ENCODE results near the gene LLGL1.

Gene LLGL1

DNA sequence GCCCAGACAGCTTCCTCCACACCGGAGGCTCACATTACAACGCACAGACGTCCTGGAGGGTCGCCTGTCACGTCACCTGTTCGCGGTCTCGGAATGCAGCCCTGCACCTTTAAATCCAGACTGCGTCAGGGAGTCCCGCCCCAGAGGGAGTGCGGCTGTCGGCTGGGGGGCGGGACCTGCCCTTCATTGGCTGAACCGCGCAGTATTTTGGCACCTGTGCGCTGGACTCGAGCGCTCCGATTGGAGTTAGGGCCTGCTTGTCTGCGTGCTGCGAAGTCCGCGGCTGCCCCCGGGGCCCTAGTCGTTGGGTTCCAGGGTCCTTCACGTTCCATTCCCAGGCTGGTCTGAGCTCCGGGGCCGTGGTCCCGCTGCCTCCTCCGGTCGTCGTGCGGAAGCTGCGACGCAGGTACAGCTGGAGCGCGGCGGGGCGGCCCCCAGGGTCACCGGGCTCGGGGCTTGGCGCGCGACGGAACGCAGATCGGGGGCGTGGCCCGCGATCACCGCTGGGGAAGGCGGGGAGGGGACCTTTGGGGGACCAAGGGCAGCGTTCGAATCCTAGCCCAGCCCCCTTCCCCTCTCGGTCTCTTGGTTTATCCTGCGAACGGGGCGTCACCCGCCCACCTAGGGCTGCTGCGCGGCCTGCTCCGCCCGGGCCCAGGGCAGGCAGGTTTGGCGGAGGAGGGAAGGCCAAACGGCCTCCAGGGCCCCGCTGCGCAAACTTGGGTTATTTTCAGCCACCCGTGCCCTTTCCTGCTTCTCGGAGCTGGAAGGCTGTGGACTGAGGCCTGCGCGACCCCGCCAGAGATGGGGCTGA lies 35.1 kb downstream of the LLGL1 start, which contains the start of gene MIEF2:
Gene MIEF2 (plus strand): TSS at position 331 of the 814 bp plus-strand sequence. CDS start 2,059 bp downstream, outside the sequence.
- no peaks in the 10 kb centered on the region for H3K79me2 ChIP-seq (ENCODE audit: insufficient read depth, low read length)
- H3K4me3 ChIP-seq (ENCODE audit: low read depth, low read length, poor library complexity, severe bottlenecking): peak within 1 kb of the TSS; percentile 68
- no peaks in the 10 kb centered on the region for H3F3A ChIP-seq (ENCODE audit: insufficient read depth, low read length)
- H3K4me2 ChIP-seq (ENCODE audit: low read length): peak within 1 kb of the TSS; percentile 92
- no peaks in the 10 kb centered on the region for H3K9me3 ChIP-seq (ENCODE audit: low read length)
- peak within 1 kb of the TSS; percentile 85 for H3K9ac ChIP-seq (ENCODE audit: low read length)
- no peaks in the 10 kb centered on the region for H3K27me3 ChIP-seq (ENCODE audit: insufficient read depth, low read length)
- H4K20me1 ChIP-seq (ENCODE audit: insufficient read depth, low read length): no peaks in the 10 kb centered on the region
- H3K27ac ChIP-seq (ENCODE audit: low read depth, low read length, poor library complexity, severe bottlenecking): peak within 1 kb of the TSS; percentile 79
- TF ChIP-seq EZH2 (IDR thresholded peaks at IDR 0.05; ENCODE audit: borderline replicate concordance, low read length): no peak
- peak within 1 kb of the TSS; percentile 7; the same call in 1 of the 2 replicates for H2AFZ ChIP-seq (ENCODE audit: low read length)
- H3K4me1 ChIP-seq (ENCODE audit: insufficient read depth, low read length, severe bottlenecking): peaks cover 35% of the 10 kb centered on the region
- no peaks in the 10 kb centered on the region for H3K36me3 ChIP-seq (ENCODE audit: insufficient read depth, low read length)
- no peaks in the 10 kb centered on the region for H3K9me2 ChIP-seq (ENCODE audit: low read depth, low read length)

- Histone ChIP-seq H3K36me3 (ENCODE audit: insufficient read depth, low read length) (no peaks in the 10 kb centered on the region), H3K27ac (ENCODE audit: low read depth, low read length, poor library complexity, severe bottlenecking) (peak overlapping the region; percentile 38), H3K9me3 (ENCODE audit: low read length) (no peaks in the 10 kb centered on the region), H3K4me2 (ENCODE audit: low read length) (peak overlapping the region; percentile 92), H3K27me3 (ENCODE audit: insufficient read depth, low read length) (no peaks in the 10 kb centered on the region), H3K4me3 (ENCODE audit: low read depth, low read length, poor library complexity, severe bottlenecking) (peak overlapping the region; percentile 68), H2AFZ (ENCODE audit: low read length) (peak overlapping the region; percentile 7; the same call in 1 of the 2 replicates), H3F3A (ENCODE audit: insufficient read depth, low read length) (no peaks in the 10 kb centered on the region), H4K20me1 (ENCODE audit: insufficient read depth, low read length) (no peaks in the 10 kb centered on the region), H3K9me2 (ENCODE audit: low read depth, low read length) (no peaks in the 10 kb centered on the region), H3K9ac (ENCODE audit: low read length) (peak overlapping the region; percentile 85), H3K4me1 (ENCODE audit: insufficient read depth, low read length, severe bottlenecking) (peaks cover 35% of the 10 kb centered on the region), H3K79me2 (ENCODE audit: insufficient read depth, low read length) (no peaks in the 10 kb centered on the region)
- TF ChIP-seq, protein P1, sequence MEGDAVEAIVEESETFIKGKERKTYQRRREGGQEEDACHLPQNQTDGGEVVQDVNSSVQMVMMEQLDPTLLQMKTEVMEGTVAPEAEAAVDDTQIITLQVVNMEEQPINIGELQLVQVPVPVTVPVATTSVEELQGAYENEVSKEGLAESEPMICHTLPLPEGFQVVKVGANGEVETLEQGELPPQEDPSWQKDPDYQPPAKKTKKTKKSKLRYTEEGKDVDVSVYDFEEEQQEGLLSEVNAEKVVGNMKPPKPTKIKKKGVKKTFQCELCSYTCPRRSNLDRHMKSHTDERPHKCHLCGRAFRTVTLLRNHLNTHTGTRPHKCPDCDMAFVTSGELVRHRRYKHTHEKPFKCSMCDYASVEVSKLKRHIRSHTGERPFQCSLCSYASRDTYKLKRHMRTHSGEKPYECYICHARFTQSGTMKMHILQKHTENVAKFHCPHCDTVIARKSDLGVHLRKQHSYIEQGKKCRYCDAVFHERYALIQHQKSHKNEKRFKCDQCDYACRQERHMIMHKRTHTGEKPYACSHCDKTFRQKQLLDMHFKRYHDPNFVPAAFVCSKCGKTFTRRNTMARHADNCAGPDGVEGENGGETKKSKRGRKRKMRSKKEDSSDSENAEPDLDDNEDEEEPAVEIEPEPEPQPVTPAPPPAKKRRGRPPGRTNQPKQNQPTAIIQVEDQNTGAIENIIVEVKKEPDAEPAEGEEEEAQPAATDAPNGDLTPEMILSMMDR (IDR thresholded peaks at IDR 0.05; ENCODE audit: low read length): no peak
- no peak for TF ChIP-seq EZH2 (IDR thresholded peaks at IDR 0.05; ENCODE audit: borderline replicate concordance, low read length)
Observed at GRCh38 chr17:18261146-18261515, 35.7 kb downstream of the LLGL1 start.

GRCh38 chr17:18261659-18262058 lies 36.2 kb downstream of the LLGL1 start:
- H3K27ac ChIP-seq (ENCODE audit: low read depth, low read length, poor library complexity, severe bottlenecking): no peak overlapping the region
- no peaks in the 10 kb centered on the region for H3K9me2 ChIP-seq (ENCODE audit: low read depth, low read length)
- no peaks in the 10 kb centered on the region for H3K27me3 ChIP-seq (ENCODE audit: insufficient read depth, low read length)
- H3K4me3 ChIP-seq (ENCODE audit: low read depth, low read length, poor library complexity, severe bottlenecking): peak overlapping the region; percentile 68
- H3K79me2 ChIP-seq (ENCODE audit: insufficient read depth, low read length): no peaks in the 10 kb centered on the region
- H3K36me3 ChIP-seq (ENCODE audit: insufficient read depth, low read length): no peaks in the 10 kb centered on the region
- H3K4me2 ChIP-seq (ENCODE audit: low read length): peak overlapping the region; percentile 92
- peaks cover 35% of the 10 kb centered on the region for H3K4me1 ChIP-seq (ENCODE audit: insufficient read depth, low read length, severe bottlenecking)
- no peaks in the 10 kb centered on the region for H3K9me3 ChIP-seq (ENCODE audit: low read length)
- TF ChIP-seq, protein P1 (IDR thresholded peaks at IDR 0.05; ENCODE audit: low read length): no peak
- TF ChIP-seq EZH2 (IDR thresholded peaks at IDR 0.05; ENCODE audit: borderline replicate concordance, low read length): no peak
- H2AFZ ChIP-seq (ENCODE audit: low read length): no peak overlapping the region
- peak overlapping the region; percentile 85; the same call in 1 of the 2 replicates for H3K9ac ChIP-seq (ENCODE audit: low read length)
- no peaks in the 10 kb centered on the region for H3F3A ChIP-seq (ENCODE audit: insufficient read depth, low read length)
- no peaks in the 10 kb centered on the region for H4K20me1 ChIP-seq (ENCODE audit: insufficient read depth, low read length)
